NCI-H2029 treated with DMSO at 0.1 percent for 48 hours (cell line): ENCODE measurements around the gene ACOX1.

Source experiments
- DNase-seq: peaks from one replicate; lab custom pipeline; 2025; lab: John Stamatoyannopoulos, UW

Gene ACOX1

DNA sequence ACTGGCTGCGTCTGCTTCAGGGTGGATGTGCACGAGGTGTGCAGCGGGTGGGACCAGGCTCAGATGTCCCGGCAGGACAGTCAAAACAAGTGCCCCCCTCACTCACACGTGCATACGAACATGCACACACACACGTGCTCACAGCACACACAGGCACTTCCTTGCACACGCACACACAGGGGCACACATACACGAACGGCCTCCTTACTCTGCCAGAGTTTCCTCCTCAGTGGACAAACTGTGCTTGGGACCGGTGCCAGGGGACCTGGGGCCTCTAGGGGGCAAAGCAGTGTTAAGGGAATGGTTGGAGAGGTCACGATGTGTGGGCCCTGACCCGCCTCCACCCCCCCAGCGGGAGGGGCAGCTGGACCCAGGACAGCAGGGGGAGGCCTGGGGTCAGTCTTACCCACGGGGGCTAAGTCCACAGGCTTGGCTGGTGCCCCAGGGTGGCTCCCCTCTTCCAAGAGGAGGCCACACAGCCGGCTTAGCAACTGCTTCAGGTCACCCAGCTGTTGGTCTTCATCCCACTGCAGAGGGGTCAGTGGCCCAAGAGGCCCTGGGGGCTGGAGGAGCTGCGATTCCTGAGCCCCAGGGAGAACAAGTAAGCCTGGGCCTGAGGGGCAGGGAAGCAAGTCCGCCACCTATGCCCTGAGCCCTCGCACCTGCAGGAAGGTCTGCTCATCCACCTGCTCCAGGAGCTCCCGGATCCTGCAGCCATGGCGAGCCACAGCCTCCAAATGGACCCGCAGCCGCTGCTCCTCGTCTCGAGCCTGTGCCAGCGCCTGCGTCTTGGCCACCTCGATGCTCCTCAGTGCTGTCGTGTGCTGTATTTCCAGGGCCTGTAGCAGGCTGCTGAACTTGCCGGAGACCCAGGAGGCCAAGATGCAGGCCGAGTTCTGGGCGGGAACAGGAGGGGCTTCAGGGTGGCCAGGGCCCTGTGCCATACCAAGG, 87.1 kb downstream of the ACOX1 start:
- DNase-seq: no peak
